ENCODE results near the gene ZNF25. TPM values are rescaled to one million over a fixed set of nuclear protein-coding genes. Genes with fewer than 3 reads are reported as not detected.

Gene ZNF25
- total and polyA plus RNA-seq, 9 of the 15 experiments (the other 6 are each of a cell fraction or from before 2014, with no cell fraction given), result 0.62 to 2.3 (median 1.6) TPM

DNA sequence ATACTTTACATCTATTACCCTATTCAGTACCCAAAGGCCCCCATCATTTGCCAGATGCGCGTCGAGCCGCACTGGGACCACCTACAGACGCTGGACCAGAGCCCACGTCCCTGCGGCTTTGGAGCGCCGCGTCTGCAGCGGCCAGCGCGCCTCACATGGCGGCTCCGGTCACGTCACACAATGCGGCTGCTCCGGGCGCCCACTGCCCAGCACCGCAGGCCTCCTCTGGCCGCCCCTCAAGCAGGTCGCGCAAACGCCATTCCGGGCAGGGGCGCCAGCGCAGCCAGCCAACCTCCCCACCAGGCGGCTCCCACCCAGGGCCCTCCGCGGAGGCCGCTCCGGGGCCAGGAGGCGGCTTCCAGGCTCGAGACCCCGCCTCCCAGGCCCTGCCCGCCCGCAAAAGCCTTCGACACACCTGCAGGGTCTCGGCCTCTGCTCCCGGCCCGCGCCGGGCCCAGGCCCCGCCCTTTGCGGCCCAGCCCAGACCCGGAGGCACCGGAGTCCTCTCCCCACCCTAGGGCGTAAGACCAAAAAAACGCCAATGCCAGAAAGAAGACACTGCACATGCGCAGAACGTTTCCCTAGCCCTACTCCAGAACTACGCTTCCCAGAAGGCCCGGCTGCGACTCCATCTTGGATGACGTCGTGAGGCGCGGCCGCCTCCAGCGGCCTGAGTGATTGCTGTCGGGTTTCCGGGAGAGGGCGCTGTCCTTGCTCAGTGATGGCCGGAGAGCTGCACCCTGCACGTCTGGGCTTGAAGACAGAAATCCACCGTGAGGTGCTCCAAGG lies at the start of gene ZNF25 (continued):
- TF ChIP-seq NR2C1 (IDR thresholded peaks at IDR 0.05) (no peak), NR2C1 (tag; IDR thresholded peaks at IDR 0.05) (peak; percentile 54), MCM5 (IDR thresholded peaks at IDR 0.05; ENCODE audit: low read depth) (no peak), SMARCA4 (IDR thresholded peaks at IDR 0.05) (no peak), ASH1L (IDR thresholded peaks at IDR 0.05; ENCODE audit: borderline replicate concordance, low read depth, partially characterized antibody) (no peak), POLR2H (tag; IDR thresholded peaks at IDR 0.05; ENCODE audit: low read depth) (no peak), ZNF354B (CRISPR knock-in tag; IDR thresholded peaks at IDR 0.05) (no peak), ZNF124 (CRISPR knock-in tag; IDR thresholded peaks at IDR 0.05) (no peak), EP400 (IDR thresholded peaks at IDR 0.05) (peak; percentile 64; the same call in 1 of the 2 replicates), SETDB1 (IDR thresholded peaks at IDR 0.05; ENCODE audit: low read length) (no peak), ZNF431 (CRISPR knock-in tag; IDR thresholded peaks at IDR 0.05) (no peak), NFIC (IDR thresholded peaks at IDR 0.05) (peak; percentile 44; the same call in 1 of the 2 replicates), CAMTA2 (CRISPR knock-in tag; conservative IDR thresholded peaks at IDR 0.05) (no peak), NFYB (IDR thresholded peaks at IDR 0.05; ENCODE audit: extremely low read depth, insufficient read length) (no peak), FOXJ2 (tag; IDR thresholded peaks at IDR 0.05) (no peak), HDGF (IDR thresholded peaks at IDR 0.05) (no peak), KDM1A (IDR thresholded peaks at IDR 0.05) (no peak), NCOA2 (IDR thresholded peaks at IDR 0.05; ENCODE audit: partially characterized antibody in 2 of 2) (no peak), DDX20 (tag; IDR thresholded peaks at IDR 0.05; ENCODE audit: low read depth) (no peak), ZFX (CRISPR knock-in tag; IDR thresholded peaks at IDR 0.05) (peak; percentile 99), ARHGAP35 (IDR thresholded peaks at IDR 0.05; ENCODE audit: partially characterized antibody) (no peak), ZNF282 (CRISPR knock-in tag; IDR thresholded peaks at IDR 0.05) (no peak), MEIS2 (IDR thresholded peaks at IDR 0.05; ENCODE audit: partially characterized antibody) (peak; percentile 80), KLF16 (IDR thresholded peaks at IDR 0.05) (peak; percentile 39; the same call in 1 of the 2 replicates), U2AF1 (optimal IDR thresholded peaks at IDR 0.05; ENCODE audit: low read depth, low read length) (no peak), LARP7 (IDR thresholded peaks at IDR 0.05) (no peak)
- TF ChIP-seq, protein P1, sequence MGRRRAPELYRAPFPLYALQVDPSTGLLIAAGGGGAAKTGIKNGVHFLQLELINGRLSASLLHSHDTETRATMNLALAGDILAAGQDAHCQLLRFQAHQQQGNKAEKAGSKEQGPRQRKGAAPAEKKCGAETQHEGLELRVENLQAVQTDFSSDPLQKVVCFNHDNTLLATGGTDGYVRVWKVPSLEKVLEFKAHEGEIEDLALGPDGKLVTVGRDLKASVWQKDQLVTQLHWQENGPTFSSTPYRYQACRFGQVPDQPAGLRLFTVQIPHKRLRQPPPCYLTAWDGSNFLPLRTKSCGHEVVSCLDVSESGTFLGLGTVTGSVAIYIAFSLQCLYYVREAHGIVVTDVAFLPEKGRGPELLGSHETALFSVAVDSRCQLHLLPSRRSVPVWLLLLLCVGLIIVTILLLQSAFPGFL (CRISPR knock-in tag; IDR thresholded peaks at IDR 0.05), result no peak
- TF ChIP-seq, protein P2, sequence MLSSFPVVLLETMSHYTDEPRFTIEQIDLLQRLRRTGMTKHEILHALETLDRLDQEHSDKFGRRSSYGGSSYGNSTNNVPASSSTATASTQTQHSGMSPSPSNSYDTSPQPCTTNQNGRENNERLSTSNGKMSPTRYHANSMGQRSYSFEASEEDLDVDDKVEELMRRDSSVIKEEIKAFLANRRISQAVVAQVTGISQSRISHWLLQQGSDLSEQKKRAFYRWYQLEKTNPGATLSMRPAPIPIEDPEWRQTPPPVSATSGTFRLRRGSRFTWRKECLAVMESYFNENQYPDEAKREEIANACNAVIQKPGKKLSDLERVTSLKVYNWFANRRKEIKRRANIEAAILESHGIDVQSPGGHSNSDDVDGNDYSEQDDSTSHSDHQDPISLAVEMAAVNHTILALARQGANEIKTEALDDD (IDR thresholded peaks at IDR 0.05), result no peak
- TF ChIP-seq, protein P3, sequence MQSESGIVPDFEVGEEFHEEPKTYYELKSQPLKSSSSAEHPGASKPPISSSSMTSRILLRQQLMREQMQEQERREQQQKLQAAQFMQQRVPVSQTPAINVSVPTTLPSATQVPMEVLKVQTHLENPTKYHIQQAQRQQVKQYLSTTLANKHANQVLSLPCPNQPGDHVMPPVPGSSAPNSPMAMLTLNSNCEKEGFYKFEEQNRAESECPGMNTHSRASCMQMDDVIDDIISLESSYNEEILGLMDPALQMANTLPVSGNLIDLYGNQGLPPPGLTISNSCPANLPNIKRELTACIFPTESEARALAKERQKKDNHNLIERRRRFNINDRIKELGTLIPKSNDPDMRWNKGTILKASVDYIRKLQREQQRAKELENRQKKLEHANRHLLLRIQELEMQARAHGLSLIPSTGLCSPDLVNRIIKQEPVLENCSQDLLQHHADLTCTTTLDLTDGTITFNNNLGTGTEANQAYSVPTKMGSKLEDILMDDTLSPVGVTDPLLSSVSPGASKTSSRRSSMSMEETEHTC (IDR thresholded peaks at IDR 0.05), result no peak

Data from K562 (cell line).